ENCODE data around the gene GNG8. TPM values are rescaled to one million over a fixed set of nuclear protein-coding genes. Genes with fewer than 3 reads are reported as not detected.
A peak's percentile ranks its signal among the peaks of the same experiment; 100 is the strongest.

The GNG8 gene
- total and polyA plus RNA-seq, 2 of the 13 experiments (the other 11 are each of a cell fraction or from before 2014, with no cell fraction given) = not detected

DNA sequence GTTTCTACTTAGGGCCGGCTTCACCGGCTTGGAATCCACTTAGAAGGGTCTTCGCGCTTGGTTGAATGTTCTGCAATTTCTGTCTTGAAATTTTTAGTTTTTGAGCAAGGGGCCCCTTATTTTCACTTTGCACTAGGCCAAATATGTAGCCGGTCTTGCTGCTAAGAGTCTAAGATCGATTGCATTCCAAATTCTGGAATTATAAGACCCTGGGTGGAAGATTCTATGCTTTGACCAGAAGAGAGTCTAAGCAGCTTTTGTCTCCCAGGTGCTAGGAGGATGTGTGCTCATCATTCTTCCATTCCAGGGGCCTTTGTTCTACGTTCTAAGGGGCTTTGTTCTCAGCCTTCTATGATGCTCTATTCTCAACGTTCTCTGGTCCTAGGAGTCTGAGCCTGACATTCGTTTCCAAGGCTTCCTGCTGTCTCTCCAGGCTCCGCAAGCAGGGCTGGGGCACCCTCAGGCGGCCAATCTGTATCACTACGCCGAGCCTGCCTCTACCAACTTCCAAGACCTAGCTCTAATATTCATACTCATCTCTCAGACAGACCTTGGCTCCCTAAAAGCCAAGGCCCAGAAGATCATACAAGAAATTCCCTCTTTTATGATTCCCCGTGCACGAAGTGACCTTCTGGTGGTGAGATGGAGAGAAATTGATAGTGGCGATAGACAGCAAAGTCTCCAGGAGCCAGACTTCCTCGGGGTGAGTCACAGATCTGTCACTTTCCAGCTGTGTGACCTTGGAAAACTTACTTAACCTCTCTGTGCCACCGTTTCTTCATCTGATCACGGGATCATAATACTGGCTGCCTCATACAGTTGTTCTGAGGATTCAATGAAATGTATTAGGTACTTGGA, 26.0 kb upstream of the GNG8 start (continued):
- TF ChIP-seq, protein P1, sequence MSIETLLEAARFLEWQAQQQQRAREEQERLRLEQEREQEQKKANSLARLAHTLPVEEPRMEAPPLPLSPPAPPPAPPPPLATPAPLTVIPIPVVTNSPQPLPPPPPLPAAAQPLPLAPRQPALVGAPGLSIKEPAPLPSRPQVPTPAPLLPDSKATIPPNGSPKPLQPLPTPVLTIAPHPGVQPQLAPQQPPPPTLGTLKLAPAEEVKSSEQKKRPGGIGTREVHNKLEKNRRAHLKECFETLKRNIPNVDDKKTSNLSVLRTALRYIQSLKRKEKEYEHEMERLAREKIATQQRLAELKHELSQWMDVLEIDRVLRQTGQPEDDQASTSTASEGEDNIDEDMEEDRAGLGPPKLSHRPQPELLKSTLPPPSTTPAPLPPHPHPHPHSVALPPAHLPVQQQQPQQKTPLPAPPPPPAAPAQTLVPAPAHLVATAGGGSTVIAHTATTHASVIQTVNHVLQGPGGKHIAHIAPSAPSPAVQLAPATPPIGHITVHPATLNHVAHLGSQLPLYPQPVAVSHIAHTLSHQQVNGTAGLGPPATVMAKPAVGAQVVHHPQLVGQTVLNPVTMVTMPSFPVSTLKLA (IDR thresholded peaks at IDR 0.05) = no peak
- TF ChIP-seq TBX2 (CRISPR knock-in tag; IDR thresholded peaks at IDR 0.05; ENCODE audit: borderline replicate concordance) = no peak
- TF ChIP-seq XRCC5 (optimal IDR thresholded peaks at IDR 0.05; ENCODE audit: low read length) = no peak
- no peak for TF ChIP-seq ZSCAN22 (CRISPR knock-in tag; IDR thresholded peaks at IDR 0.05)
- TF ChIP-seq HNRNPUL1 (IDR thresholded peaks at IDR 0.05; ENCODE audit: low read depth, low read length) = no peak
- TF ChIP-seq NR2F1 (CRISPR knock-in tag; IDR thresholded peaks at IDR 0.05) = no peak
- TF ChIP-seq, protein P2, sequence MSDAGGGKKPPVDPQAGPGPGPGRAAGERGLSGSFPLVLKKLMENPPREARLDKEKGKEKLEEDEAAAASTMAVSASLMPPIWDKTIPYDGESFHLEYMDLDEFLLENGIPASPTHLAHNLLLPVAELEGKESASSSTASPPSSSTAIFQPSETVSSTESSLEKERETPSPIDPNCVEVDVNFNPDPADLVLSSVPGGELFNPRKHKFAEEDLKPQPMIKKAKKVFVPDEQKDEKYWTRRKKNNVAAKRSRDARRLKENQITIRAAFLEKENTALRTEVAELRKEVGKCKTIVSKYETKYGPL (CRISPR knock-in tag; IDR thresholded peaks at IDR 0.05) = no peak
- no peak for TF ChIP-seq ZNF230 (CRISPR knock-in tag; IDR thresholded peaks at IDR 0.05)
- TF ChIP-seq ZNF883 (CRISPR knock-in tag; IDR thresholded peaks at IDR 0.05; ENCODE audit: not compliant biosample characterization) = no peak
- no peak for TF ChIP-seq ZNF296 (CRISPR knock-in tag; conservative IDR thresholded peaks at IDR 0.05)
- 0 out of 2 replicates have a peak, but pooled peaks have one; percentile 36 for TF ChIP-seq ERF (CRISPR knock-in tag; IDR thresholded peaks at IDR 0.05)
- TF ChIP-seq FOSL1 (CRISPR knock-in tag; IDR thresholded peaks at IDR 0.05; ENCODE audit: borderline replicate concordance) = no peak
- TF ChIP-seq ATM (IDR thresholded peaks at IDR 0.05; ENCODE audit: borderline replicate concordance) = no peak
- TF ChIP-seq ZNF17 (CRISPR knock-in tag; IDR thresholded peaks at IDR 0.05) = no peak
- TF ChIP-seq, protein P3, sequence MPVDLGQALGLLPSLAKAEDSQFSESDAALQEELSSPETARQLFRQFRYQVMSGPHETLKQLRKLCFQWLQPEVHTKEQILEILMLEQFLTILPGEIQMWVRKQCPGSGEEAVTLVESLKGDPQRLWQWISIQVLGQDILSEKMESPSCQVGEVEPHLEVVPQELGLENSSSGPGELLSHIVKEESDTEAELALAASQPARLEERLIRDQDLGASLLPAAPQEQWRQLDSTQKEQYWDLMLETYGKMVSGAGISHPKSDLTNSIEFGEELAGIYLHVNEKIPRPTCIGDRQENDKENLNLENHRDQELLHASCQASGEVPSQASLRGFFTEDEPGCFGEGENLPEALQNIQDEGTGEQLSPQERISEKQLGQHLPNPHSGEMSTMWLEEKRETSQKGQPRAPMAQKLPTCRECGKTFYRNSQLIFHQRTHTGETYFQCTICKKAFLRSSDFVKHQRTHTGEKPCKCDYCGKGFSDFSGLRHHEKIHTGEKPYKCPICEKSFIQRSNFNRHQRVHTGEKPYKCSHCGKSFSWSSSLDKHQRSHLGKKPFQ (CRISPR knock-in tag; IDR thresholded peaks at IDR 0.05; ENCODE audit: insufficient replicate concordance) = no peak
- no peak for TF ChIP-seq FOXO1 (CRISPR knock-in tag; IDR thresholded peaks at IDR 0.05)
- no peak for TF ChIP-seq KDM5A (IDR thresholded peaks at IDR 0.05; ENCODE audit: borderline replicate concordance, low read length)
- peak; percentile 19 for TF ChIP-seq TEAD3 (CRISPR knock-in tag; optimal IDR thresholded peaks at IDR 0.05; ENCODE audit: borderline replicate concordance)
- no peak for TF ChIP-seq XBP1 (CRISPR knock-in tag; IDR thresholded peaks at IDR 0.05)
- no peak for TF ChIP-seq NFYC (CRISPR knock-in tag; IDR thresholded peaks at IDR 0.05)
- TF ChIP-seq, protein P4, sequence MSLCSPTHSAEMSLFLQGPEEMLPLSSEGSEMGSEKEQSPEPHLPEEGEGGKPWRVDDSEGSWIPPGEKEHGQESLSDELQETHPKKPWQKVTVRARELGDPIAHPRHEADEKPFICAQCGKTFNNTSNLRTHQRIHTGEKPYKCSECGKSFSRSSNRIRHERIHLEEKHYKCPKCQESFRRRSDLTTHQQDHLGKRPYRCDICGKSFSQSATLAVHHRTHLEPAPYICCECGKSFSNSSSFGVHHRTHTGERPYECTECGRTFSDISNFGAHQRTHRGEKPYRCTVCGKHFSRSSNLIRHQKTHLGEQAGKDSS (CRISPR knock-in tag; IDR thresholded peaks at IDR 0.05; ENCODE audit: borderline replicate concordance, low read depth) = no peak
- TF ChIP-seq, protein P5, sequence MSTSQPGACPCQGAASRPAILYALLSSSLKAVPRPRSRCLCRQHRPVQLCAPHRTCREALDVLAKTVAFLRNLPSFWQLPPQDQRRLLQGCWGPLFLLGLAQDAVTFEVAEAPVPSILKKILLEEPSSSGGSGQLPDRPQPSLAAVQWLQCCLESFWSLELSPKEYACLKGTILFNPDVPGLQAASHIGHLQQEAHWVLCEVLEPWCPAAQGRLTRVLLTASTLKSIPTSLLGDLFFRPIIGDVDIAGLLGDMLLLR (CRISPR knock-in tag; IDR thresholded peaks at IDR 0.05) = no peak
- TF ChIP-seq ZNF235 (CRISPR knock-in tag; IDR thresholded peaks at IDR 0.05; ENCODE audit: borderline replicate concordance) = no peak
